Naive thymus-derived CD4-positive, alpha-beta T cell (primary cell): ENCODE results near the gene ROPN1. TPM values are rescaled to one million over a fixed set of nuclear protein-coding genes. Genes with fewer than 3 reads are reported as not detected.
"Not testable (repeated sequence)": the region's sequence is repeated elsewhere in the genome, so short reads cannot be mapped to it uniquely, and the experiment has no call there.

Experiments
- ATAC-seq: fragments of 150-1000 bp; cut with Tn5 transposase; 2 replicates; pipeline ENCODE4 v1.10.0; 2021; ENCODE audit warnings: mild to moderate bottlenecking, moderate library complexity
- CTCF ChIA-PET: fragments of 350-600 bp; sonication (Branson Sonifier 250); formaldehyde crosslinking; loops from one replicate; lab custom pipeline; 2021; ENCODE audit warnings: antibody characterized with exemption; lab: Charles Lee
- POLR2A ChIA-PET: fragments of 350-600 bp; sonication (Branson Sonifier 250); formaldehyde crosslinking; loops from one replicate; lab custom pipeline; 2021; ENCODE audit warnings: antibody characterized with exemption, inconsistent platforms; lab: Charles Lee
- DNase-seq, 9 donors: peaks; one replicate each; pipeline versions ENCODE4 v3.0.0 to v3.0.0-alpha.2; 2020 to 2022; ENCODE audit warnings: mixed read lengths in 1 of 9
- H3K27ac ChIP-seq: one replicate; pipeline ENCODE4 v1.7.0; 2013; ENCODE audit warnings: mild to moderate bottlenecking, low read depth, low read length, moderate library complexity
- H3K27me3 ChIP-seq, 2 donors: one replicate each; pipeline ENCODE4 v1.7.0; 2013; ENCODE audit warnings: low read length in 2 of 2, mild to moderate bottlenecking in 2 of 2, moderate library complexity in 2 of 2; ENCODE audit not compliant: control insufficient read depth in 2 of 2, insufficient read depth in 2 of 2
- H3K36me3 ChIP-seq, 3 experiments: 1 replicate in 2 of 3; 2 replicates in 1 of 3; pipeline ENCODE4 v1.7.0; 2013; ENCODE audit warnings: low read length in 3 of 3, mild to moderate bottlenecking in 3 of 3, moderate library complexity in 1 of 3; ENCODE audit not compliant: insufficient read depth in 3 of 3, control insufficient read depth in 2 of 3
- H3K4me1 ChIP-seq, 2 donors: one replicate each; pipeline ENCODE4 v1.7.0; 2013; ENCODE audit warnings: low read length in 2 of 2, mild to moderate bottlenecking in 2 of 2, moderate library complexity in 1 of 2; ENCODE audit not compliant: control insufficient read depth in 2 of 2, insufficient read depth in 2 of 2
- H3K4me3 ChIP-seq: 2 replicates; pipeline ENCODE4 v1.7.0; 2013; ENCODE audit warnings: mild to moderate bottlenecking, low read length
- H3K9me3 ChIP-seq, 3 experiments: 1 replicate in 2 of 3; 2 replicates in 1 of 3; pipeline ENCODE4 v1.7.0; 2013; ENCODE audit warnings: low read length in 3 of 3; ENCODE audit not compliant: control insufficient read depth in 2 of 3
- H3K27ac Mint-ChIP-seq, 9 donors: one replicate each; pipeline ENCODE4 v1.8.0; 2020 to 2022; ENCODE audit warnings: mixed read lengths in 9 of 9, mild to moderate bottlenecking in 8 of 9, moderate library complexity in 5 of 9, inconsistent platforms in 2 of 9
- H3K27me3 Mint-ChIP-seq, 5 donors: one replicate each; pipeline ENCODE4 v1.8.0; 2021 to 2022; ENCODE audit warnings: mixed read lengths in 5 of 5, mild to moderate bottlenecking in 1 of 5
- H3K36me3 Mint-ChIP-seq, 5 donors: one replicate each; pipeline ENCODE4 v1.8.0; 2020 to 2022; ENCODE audit warnings: mixed read lengths in 5 of 5, mild to moderate bottlenecking in 3 of 5, inconsistent platforms in 1 of 5
- H3K4me1 Mint-ChIP-seq, 7 donors: one replicate each; pipeline ENCODE4 v1.8.0; 2020 to 2022; ENCODE audit warnings: mixed read lengths in 7 of 7, mild to moderate bottlenecking in 3 of 7, inconsistent platforms in 1 of 7
- H3K4me3 Mint-ChIP-seq, 10 donors: one replicate each; pipeline ENCODE4 v1.8.0; 2020 to 2022; ENCODE audit warnings: mild to moderate bottlenecking in 10 of 10, mixed read lengths in 10 of 10, moderate library complexity in 6 of 10, inconsistent platforms in 2 of 10
- H3K9me3 Mint-ChIP-seq, 11 donors: one replicate each; pipeline ENCODE4 v1.8.0; 2020 to 2022; ENCODE audit warnings: mixed read lengths in 11 of 11, mild to moderate bottlenecking in 4 of 11, inconsistent platforms in 1 of 11, moderate library complexity in 1 of 11
- intact Hi-C, 2 donors: fragments of 100-400 bp; cut with micrococcal nuclease; formaldehyde crosslinking; loops; one replicate each; pipeline ENCODE4 v1.15.1; 2023
- polyA plus RNA-seq, 2 donors: library from polyadenylated mRNA; unstranded; fragments of 300-500 nt; fragmentation: Illumina TruSeq; gene quantifications; one replicate each; pipeline ENCODE4 v1.2.3, GENCODE V29; 2021
- total RNA-seq, 6 experiments: library from RNA in 5 of 6; stranded (reverse) in 5 of 6; gene quantifications; 1 replicate in 5 of 6; 2 replicates in 1 of 6; pipeline ENCODE4 v1.2.3 and lab custom pipeline; 2021 to 2026

The ROPN1 gene
- not detected for total RNA-seq
- not detected for polyA plus RNA-seq
- not detected for total RNA-seq (lab: John Stamatoyannopoulos, UW)

GRCh38 chr3:123991730-123992588, at the start of gene ROPN1:
ROPN1 (minus strand) TSS chr3:123992124; CDS start chr3:123980481, 11,643 bp downstream.
- not testable (repeated sequence) for H3K4me1 Mint-ChIP-seq

DNA sequence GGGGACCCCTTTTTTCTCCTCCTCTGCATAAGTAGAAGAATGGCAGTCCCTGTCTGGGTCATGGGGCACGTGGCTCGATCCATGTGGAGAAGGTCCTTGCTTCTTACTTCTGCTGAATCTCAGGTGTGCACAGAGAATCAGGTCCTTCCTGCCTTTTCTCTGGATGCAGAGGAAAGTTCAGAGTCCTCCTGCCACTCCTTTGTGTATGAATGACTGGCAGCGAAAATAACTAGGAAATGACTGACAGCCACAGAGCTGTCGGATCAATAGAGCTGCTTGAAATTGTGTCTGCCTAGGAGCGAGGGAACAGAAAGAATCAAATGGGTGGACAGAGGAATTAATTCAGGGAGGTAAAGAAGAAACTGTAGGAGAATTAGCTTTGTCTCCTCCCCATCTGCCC, 49.6 kb upstream of the ROPN1 start:
- no peaks in the 10 kb centered on the region for H3K4me1 Mint-ChIP-seq
- H3K36me3 Mint-ChIP-seq, result no peaks in the 10 kb centered on the region
- no peak overlapping the region for H3K4me3 ChIP-seq
- H3K9me3 Mint-ChIP-seq, result peaks cover 0 to 3% (median 0%) of the 10 kb centered on the region in 11 donors
- ChIA-PET POLR2A (no interaction called here), CTCF (no interaction called here)
- H3K27me3 ChIP-seq, result peaks cover 0 to 2% of the 10 kb centered on the region in 2 donors
- peaks cover 12 to 22% (median 16%) of the 10 kb centered on the region in 5 donors for H3K27me3 Mint-ChIP-seq
- no peaks in the 10 kb centered on the region for H3K4me1 ChIP-seq
- intact Hi-C loops, result no loop called here
- no peaks in the 10 kb centered on the region for H3K9me3 ChIP-seq
- H3K4me3 Mint-ChIP-seq, result no peak overlapping the region
- no peaks in the 10 kb centered on the region for H3K36me3 ChIP-seq
- ATAC-seq (no peak), DNase-seq (no peak)
- H3K27ac ChIP-seq, result no peak overlapping the region
- H3K27ac Mint-ChIP-seq, result no peak overlapping the region

More at GRCh38 chr3:123991730-123992588, at the start of gene ROPN1:
- H3K4me1 ChIP-seq, H3K36me3 Mint-ChIP-seq, CTCF ChIA-PET, H3K9me3 ChIP-seq, intact Hi-C loops, H3K36me3 ChIP-seq, DNase-seq, H3K4me3 ChIP-seq, H3K9me3 Mint-ChIP-seq, H3K27ac ChIP-seq, POLR2A ChIA-PET, H3K27me3 ChIP-seq, H3K27ac Mint-ChIP-seq: not testable (repeated sequence)
- H3K27me3 Mint-ChIP-seq, result peaks cover 34 to 43% (median 36%) of the 10 kb centered on the region in 5 donors
- ATAC-seq, result peak; percentile 93
- H3K4me3 Mint-ChIP-seq, result peak within 1 kb of the TSS; percentile 51 to 79 (median 62)

- DNase-seq, result no peak
- H3K4me3 Mint-ChIP-seq, result no peak overlapping the region
- H3K9me3 Mint-ChIP-seq, result peaks cover 0 to 5% (median 2%) of the 10 kb centered on the region in 11 donors
- POLR2A ChIA-PET, result no interaction called here
- no peak overlapping the region for H3K27ac Mint-ChIP-seq
- peaks cover 3 to 16% (median 10%) of the 10 kb centered on the region in 7 donors for H3K4me1 Mint-ChIP-seq
- no peak for ATAC-seq
- peaks cover 0 to 7% (median 0%) of the 10 kb centered on the region in 5 donors for H3K36me3 Mint-ChIP-seq
- peaks cover 3 to 20% (median 7%) of the 10 kb centered on the region in 5 donors for H3K27me3 Mint-ChIP-seq
- CTCF ChIA-PET, result no interaction called here
- H3K4me1 ChIP-seq, result no peaks in the 10 kb centered on the region
- no peak overlapping the region for H3K4me3 ChIP-seq
- no peaks in the 10 kb centered on the region for H3K9me3 ChIP-seq
- H3K36me3 ChIP-seq, result no peaks in the 10 kb centered on the region
- H3K27me3 ChIP-seq, result peaks cover 0 to 5% of the 10 kb centered on the region in 2 donors
- H3K27ac ChIP-seq, result no peak overlapping the region
- intact Hi-C loops, result no loop called here
These were observed 45.4 kb upstream of the ROPN1 start for GRCh38 chr3:124037326-124037725.

GRCh38 chr3:124036214-124036613, 44.3 kb upstream of the ROPN1 start:
- DNase-seq, H3K4me1 ChIP-seq, H3K9me3 Mint-ChIP-seq, H3K36me3 Mint-ChIP-seq, H3K27ac Mint-ChIP-seq, H3K4me3 ChIP-seq, H3K4me3 Mint-ChIP-seq, ATAC-seq, H3K27ac ChIP-seq, H3K36me3 ChIP-seq, H3K27me3 ChIP-seq, intact Hi-C loops, H3K9me3 ChIP-seq, POLR2A ChIA-PET: not testable (repeated sequence)
- CTCF ChIA-PET, result interaction anchor here (0.6 kb wide), 1 partner anchor 428 kb away, joined by 3 read pairs; no protein-coding TSS in a partner anchor
- Mint-ChIP-seq H3K27me3 (peaks cover 12 to 30% (median 17%) of the 10 kb centered on the region in 5 donors), H3K4me1 (peaks cover 6 to 19% (median 12%) of the 10 kb centered on the region in 7 donors)

- Histone ChIP-seq H3K36me3 (no peaks in the 10 kb centered on the region), H3K4me1 (no peaks in the 10 kb centered on the region), H3K4me3 (no peak overlapping the region), H3K27me3 (peaks cover 0 to 7% of the 10 kb centered on the region in 2 donors), H3K9me3 (no peaks in the 10 kb centered on the region), H3K27ac (no peak overlapping the region)
- H3K9me3 Mint-ChIP-seq, result peaks cover 0 to 5% (median 2%) of the 10 kb centered on the region in 11 donors
- H3K36me3 Mint-ChIP-seq, result peaks cover 0 to 9% (median 0%) of the 10 kb centered on the region in 5 donors
- H3K4me1 Mint-ChIP-seq, result peaks cover 6 to 19% (median 12%) of the 10 kb centered on the region in 7 donors
- intact Hi-C loops, result no loop called here
- H3K27me3 Mint-ChIP-seq, result peaks cover 17 to 35% (median 23%) of the 10 kb centered on the region in 5 donors
- DNase-seq (no peak), ATAC-seq (no peak)
- peak overlapping the region in 8 of 10 donors; percentile 18 to 86 (median 55) for H3K4me3 Mint-ChIP-seq
- ChIA-PET CTCF (no interaction called here), POLR2A (no interaction called here)
- H3K27ac Mint-ChIP-seq, result no peak overlapping the region
These were observed 43.7 kb upstream of the ROPN1 start for GRCh38 chr3:124035463-124036121.

- H3K4me3 ChIP-seq, result no peak overlapping the region
- H3K9me3 Mint-ChIP-seq, result peaks cover 0 to 5% (median 2%) of the 10 kb centered on the region in 11 donors
These were observed 42.9 kb upstream of the ROPN1 start for GRCh38 chr3:124034844-124035152.

More at GRCh38 chr3:124034844-124035152, 42.9 kb upstream of the ROPN1 start:
- CTCF ChIA-PET, result no interaction called here
- Histone ChIP-seq H3K9me3 (no peaks in the 10 kb centered on the region), H3K27me3 (peaks cover 0 to 7% of the 10 kb centered on the region in 2 donors), H3K36me3 (no peaks in the 10 kb centered on the region), H3K4me1 (no peaks in the 10 kb centered on the region), H3K27ac (no peak overlapping the region)
- DNase-seq, result no peak
- POLR2A ChIA-PET, result interaction anchor here (0.6 kb wide), 1 partner anchor 12 kb away, joined by 6 read pairs; no protein-coding TSS in a partner anchor
- H3K36me3 Mint-ChIP-seq, result peaks cover 0 to 9% (median 0%) of the 10 kb centered on the region in 5 donors
- H3K27ac Mint-ChIP-seq, result no peak overlapping the region
- intact Hi-C loops, result no loop called here
- ATAC-seq, result no peak
- peaks cover 22 to 40% (median 27%) of the 10 kb centered on the region in 5 donors for H3K27me3 Mint-ChIP-seq
- H3K4me1 Mint-ChIP-seq, result peaks cover 6 to 19% (median 12%) of the 10 kb centered on the region in 7 donors
- peak overlapping the region; percentile 47 to 86 (median 74) for H3K4me3 Mint-ChIP-seq
